Myocyte (in vitro differentiated cells): ENCODE data around the gene SPTLC3. TPM values are rescaled to one million over a fixed set of nuclear protein-coding genes. Genes with fewer than 3 reads are reported as not detected.

Experiments used
- DNase-seq: peaks from one replicate; pipeline ENCODE4 v3.0.0-alpha.2; 2012; ENCODE audit warnings: low read depth
- total RNA-seq: library from RNA; depleted of rRNA; stranded (reverse); fragments of >200 nt; gene quantifications from 2 replicates; pipeline ENCODE4 v1.2.3, GENCODE V29; 2014

SPTLC3 gene
- total RNA-seq, 1 donor from 2014 or later = 9.0 TPM

GRCh38 chr20:13130707-13131103 lies 121.9 kb downstream of the SPTLC3 start:
- no peak for DNase-seq

- DNase-seq = no peak
Observed at GRCh38 chr20:13131688-13132087, 122.9 kb downstream of the SPTLC3 start.

GRCh38 chr20:13139459-13140150 lies 130.8 kb downstream of the SPTLC3 start:
- DNase-seq = no peak

- DNase-seq = no peak
Observed at GRCh38 chr20:13140201-13140600, 131.4 kb downstream of the SPTLC3 start.

- no peak for DNase-seq
Observed at GRCh38 chr20:13140775-13141174, 132.0 kb downstream of the SPTLC3 start.

GRCh38 chr20:13141546-13141945 lies 132.8 kb downstream of the SPTLC3 start:
- DNase-seq = peak; percentile 64

GRCh38 chr20:13142143-13142542 lies 133.4 kb downstream of the SPTLC3 start:
- DNase-seq = peak; percentile 75

- peak; percentile 18 for DNase-seq
Observed at GRCh38 chr20:13147071-13147963, 138.5 kb downstream of the SPTLC3 start.

GRCh38 chr20:13147971-13148370 lies 139.2 kb downstream of the SPTLC3 start:
- DNase-seq = no peak

- DNase-seq = no peak
Observed at GRCh38 chr20:13148402-13148801, 139.6 kb downstream of the SPTLC3 start.

GRCh38 chr20:13148961-13149360 lies 140.2 kb downstream of the SPTLC3 start:
- DNase-seq = no peak

GRCh38 chr20:13149371-13150105 lies 140.8 kb downstream of the SPTLC3 start:
- no peak for DNase-seq

- no peak for DNase-seq
Observed at GRCh38 chr20:13158369-13158768, 149.6 kb downstream of the SPTLC3 start.

- DNase-seq = no peak
Observed at GRCh38 chr20:13159889-13160288, 151.1 kb downstream of the SPTLC3 start.

- DNase-seq = no peak
Observed at GRCh38 chr20:13165203-13165602, 156.4 kb downstream of the SPTLC3 start.

GRCh38 chr20:13166011-13166410 lies 157.2 kb downstream of the SPTLC3 start:
- no peak for DNase-seq

GRCh38 chr20:13166437-13166836 lies 157.7 kb downstream of the SPTLC3 start:
- no peak for DNase-seq

GRCh38 chr20:13169086-13169485 lies 160.3 kb downstream of the SPTLC3 start:
- no peak for DNase-seq

- no peak for DNase-seq
Observed at GRCh38 chr20:13170771-13171170, 162.0 kb downstream of the SPTLC3 start.

GRCh38 chr20:13173201-13173600 lies 164.4 kb downstream of the SPTLC3 start:
- no peak for DNase-seq

GRCh38 chr20:13174402-13174801 lies 165.6 kb downstream of the SPTLC3 start:
- no peak for DNase-seq
